ENCODE measurements around the gene PRIMA1.

- no peak for TF ChIP-seq CTCF (IDR thresholded peaks at IDR 0.05)
- TF ChIP-seq EP300 (IDR thresholded peaks at IDR 0.05), result no peak
- no peak for TF ChIP-seq POLR2A (IDR thresholded peaks at IDR 0.05)
Observed at GRCh38 chr14:93714605-93715004, 73.7 kb downstream of the PRIMA1 start.

Measured in stomach (tissue), 4 donors.